ENCODE data around the gene CNTRL. TPM values are rescaled to one million over a fixed set of nuclear protein-coding genes. Genes with fewer than 3 reads are reported as not detected.
"Not testable (repeated sequence)": the region's sequence is repeated elsewhere in the genome, so short reads cannot be mapped to it uniquely, and the experiment has no call there.

Gene CNTRL
- polyA plus RNA-seq = 10 to 100 TPM in 1 of 3 donors, 1 to 10 TPM in 2; 3.9 to 11.1 (median 6.7) TPM

DNA sequence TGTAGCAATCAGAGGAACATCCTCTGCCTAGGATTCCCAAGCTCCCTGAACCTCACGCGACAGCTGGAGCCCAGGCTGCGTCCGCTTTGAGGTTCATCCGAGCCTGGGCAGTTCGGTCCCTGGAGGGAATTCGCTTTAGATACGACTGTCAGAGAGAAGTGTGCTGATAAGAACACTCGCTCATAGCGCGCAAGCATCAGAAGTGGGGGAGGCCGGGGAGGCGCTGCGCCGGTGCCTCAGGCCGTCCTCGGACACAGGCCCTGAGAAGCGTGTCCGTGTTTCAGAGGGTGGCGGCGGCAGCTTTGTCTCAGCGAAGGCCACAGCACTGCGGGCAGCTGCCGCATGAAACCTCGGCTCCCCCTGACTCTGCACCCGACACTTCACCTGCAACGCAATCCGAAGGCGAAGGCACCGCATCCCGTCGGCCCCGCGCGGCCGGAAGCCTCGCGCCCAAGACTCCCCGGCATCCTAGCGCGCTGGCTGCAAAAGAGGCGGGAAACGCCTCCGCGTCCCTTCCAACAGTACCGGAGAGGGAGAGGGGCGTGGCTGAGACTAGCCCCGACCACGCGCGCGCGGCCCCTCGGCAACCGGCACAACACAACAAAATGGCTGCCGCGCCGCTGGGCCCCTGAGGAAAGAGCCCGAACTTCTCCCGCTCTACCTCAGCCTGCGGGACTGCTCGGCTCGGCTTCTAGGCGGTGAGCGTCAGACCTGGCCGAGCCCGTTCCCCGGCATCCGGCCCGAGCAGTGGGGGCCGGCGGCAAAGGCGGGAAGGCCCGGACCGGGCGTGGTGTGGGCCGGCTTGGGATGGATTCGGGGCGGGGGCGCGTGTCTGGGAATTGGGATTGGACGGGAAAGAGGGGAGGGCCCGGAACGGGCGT, at the start of gene CNTRL:
CNTRL (plus strand) TSS at position 586 of the 881 bp plus-strand sequence. CDS start 13,372 bp downstream, outside the sequence.
- peak within 1 kb of the TSS; percentile 87 for H3K27ac ChIP-seq (ENCODE audit: low read depth, low read length)
- WGBS, 3 donors = 0 to 1% (median 1%) methylated on average over 85 of the region's 85 CpGs

DNA sequence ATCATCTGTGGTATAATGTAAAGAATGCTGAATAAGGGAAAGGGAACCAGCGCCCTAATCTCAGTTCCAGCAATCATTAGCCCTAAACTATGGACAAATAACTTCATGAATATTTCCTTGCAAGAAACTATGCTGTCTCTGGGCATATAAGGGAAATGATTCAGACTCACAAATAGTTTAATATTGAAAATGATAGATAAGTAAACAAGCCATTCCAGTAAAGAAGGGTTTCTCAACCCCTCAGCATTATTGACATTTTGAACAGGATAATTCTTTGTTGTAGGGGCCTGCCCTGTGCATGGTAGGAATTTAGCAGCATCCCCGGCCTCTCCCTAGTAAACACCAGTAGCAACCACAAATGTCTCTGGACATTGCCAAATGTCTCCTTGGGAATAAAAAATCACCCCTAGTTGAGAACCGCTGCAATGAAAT, 48.5 kb upstream of the CNTRL start:
- H3K27ac ChIP-seq (ENCODE audit: low read depth, low read length) = no peak overlapping the region
- 84 to 92% (median 91%) methylated on average over 3 of the region's 3 CpGs for WGBS, 3 donors

DNA sequence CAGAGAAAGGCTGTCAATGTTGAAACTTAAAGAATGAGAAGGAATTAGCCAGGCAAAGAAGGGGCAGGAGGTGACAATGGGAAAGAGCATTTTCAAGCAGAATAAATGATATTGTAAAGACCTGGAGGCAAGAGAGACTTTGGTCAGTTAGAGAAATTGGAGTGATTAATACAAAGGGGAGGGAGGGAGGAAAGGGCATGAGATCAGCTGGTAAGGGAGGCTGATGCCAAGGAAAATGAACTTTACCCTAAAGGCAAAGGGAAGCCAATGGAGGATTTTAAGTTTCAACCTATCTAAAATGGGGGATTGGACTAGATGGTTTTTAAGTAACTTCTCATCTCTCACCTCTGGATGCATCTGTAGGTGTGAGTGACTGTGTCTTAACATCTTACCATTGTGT, 48.0 kb upstream of the CNTRL start:
- H3K27ac ChIP-seq (ENCODE audit: low read depth, low read length) = no peak overlapping the region

GRCh38 chr9:121028285-121028684, 46.5 kb upstream of the CNTRL start:
- not testable (repeated sequence) for H3K27ac ChIP-seq (ENCODE audit: low read depth, low read length)
- 73 to 85% (median 84%) methylated on average over 4 of the region's 4 CpGs for WGBS, 3 donors

DNA sequence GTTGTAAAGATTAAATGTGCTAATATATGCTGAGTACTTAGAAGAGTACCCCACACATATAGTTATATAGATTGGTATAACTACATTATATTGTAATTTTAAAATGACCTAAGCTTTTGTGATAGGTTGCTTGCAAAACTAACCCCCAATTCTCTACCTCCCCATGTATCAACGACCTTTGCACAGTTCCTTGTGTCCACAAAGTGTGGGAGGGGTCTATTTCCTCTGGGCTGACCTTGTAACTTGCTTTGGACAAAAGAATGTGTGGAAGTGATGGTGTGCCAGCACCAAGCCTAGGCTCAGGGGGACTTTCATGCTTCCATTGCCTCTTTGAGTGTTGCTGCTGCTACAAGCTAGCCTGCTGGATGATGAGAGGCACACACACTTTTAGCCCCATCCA, 45.3 kb upstream of the CNTRL start:
- WGBS, 3 donors = 42 to 70% (median 67%) methylated on average over 1 of the region's 1 CpG
- no peak overlapping the region for H3K27ac ChIP-seq (ENCODE audit: low read depth, low read length)

DNA sequence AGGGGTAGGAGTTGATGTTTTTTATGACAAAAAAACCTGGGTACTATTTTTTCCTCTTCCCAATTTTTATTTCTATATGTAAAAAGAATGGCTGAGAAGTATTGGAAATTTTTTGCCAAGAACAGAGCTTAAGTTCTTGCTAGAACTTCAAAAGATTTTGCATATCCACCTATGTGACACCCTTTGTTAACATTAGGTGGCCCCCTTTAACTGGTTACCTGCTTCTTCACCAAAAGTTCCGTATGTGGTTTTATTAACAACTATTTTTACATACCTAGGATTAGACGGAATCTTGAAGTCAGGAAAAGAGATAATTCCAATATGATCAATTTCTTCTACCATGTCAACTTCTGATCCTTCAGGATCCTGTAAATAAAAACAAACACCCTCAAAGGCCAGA, 40.2 kb upstream of the CNTRL start:
- H3K27ac ChIP-seq (ENCODE audit: low read depth, low read length) = no peak overlapping the region
- WGBS, 3 donors = 33 to 84% (median 78%) methylated on average over 2 of the region's 2 CpGs

DNA sequence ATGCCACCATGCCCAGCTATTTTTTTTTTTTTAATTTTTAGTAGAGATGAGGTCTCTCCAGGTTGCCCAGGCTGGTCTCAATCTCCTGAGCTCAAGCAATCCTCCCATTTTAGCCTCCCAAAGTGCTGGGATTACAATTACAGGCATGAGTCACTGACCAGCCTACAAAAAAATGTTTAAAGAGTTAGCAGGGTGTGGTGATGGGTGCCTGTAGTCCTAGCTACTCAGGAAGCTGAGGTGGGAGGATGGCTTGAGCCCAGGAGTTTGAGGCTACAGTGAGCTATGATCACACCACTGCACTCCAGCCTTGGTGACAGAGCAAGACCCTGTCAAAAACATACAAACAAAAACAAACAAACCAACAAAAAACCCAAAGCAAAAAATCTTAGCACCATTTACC, 39.0 kb upstream of the CNTRL start:
- H3K27ac ChIP-seq (ENCODE audit: low read depth, low read length) = not testable (repeated sequence)

- no peak overlapping the region for H3K27ac ChIP-seq (ENCODE audit: low read depth, low read length)
These were observed 36.4 kb upstream of the CNTRL start for GRCh38 chr9:121038362-121038761.

GRCh38 chr9:121038804-121039203, 36.0 kb upstream of the CNTRL start:
- no peak overlapping the region for H3K27ac ChIP-seq (ENCODE audit: low read depth, low read length)

More at GRCh38 chr9:121038362-121038761, 36.4 kb upstream of the CNTRL start:
- 92 to 98% (median 92%) methylated on average over 2 of the region's 2 CpGs for WGBS, 3 donors

GRCh38 chr9:121048175-121048574, 26.6 kb upstream of the CNTRL start:
- 56 to 95% (median 94%) methylated on average over 2 of the region's 2 CpGs for WGBS, 3 donors
- no peak overlapping the region for H3K27ac ChIP-seq (ENCODE audit: low read depth, low read length)

GRCh38 chr9:121048618-121049017, 26.1 kb upstream of the CNTRL start:
- H3K27ac ChIP-seq (ENCODE audit: low read depth, low read length) = no peak overlapping the region

GRCh38 chr9:121050128-121050988, 24.4 kb upstream of the CNTRL start, which contains the start of gene C5:
TSS of gene C5 (minus strand) at chr9:121050275. CDS start at chr9:121050246, 29 bp downstream.
- no peak within 1 kb of the TSS for H3K27ac ChIP-seq (ENCODE audit: low read depth, low read length)

DNA sequence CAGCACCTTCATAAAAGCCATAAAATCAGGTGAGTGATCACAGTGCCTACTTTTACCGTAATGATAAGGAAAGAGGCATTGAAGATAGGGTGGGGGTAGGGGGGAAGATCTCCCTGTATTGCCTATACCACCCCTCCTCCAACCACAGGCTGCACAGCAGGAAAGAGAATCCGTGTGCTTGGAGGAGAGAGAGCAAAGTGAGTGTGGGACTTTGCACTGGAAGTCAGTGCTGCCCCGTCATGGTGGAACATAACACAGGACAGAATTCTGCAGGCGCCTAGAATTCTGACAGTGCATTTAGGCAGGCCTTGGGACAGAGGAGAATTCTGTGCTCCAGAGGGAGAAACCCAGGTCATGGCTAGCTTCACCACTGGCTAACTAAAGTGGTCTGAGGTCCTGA, 21.2 kb upstream of the CNTRL start:
- WGBS, 3 donors = 32 to 78% (median 60%) methylated on average over 4 of the region's 4 CpGs
- H3K27ac ChIP-seq (ENCODE audit: low read depth, low read length) = no peak overlapping the region

More at GRCh38 chr9:121050128-121050988, 24.4 kb upstream of the CNTRL start, which contains the start of gene C5:
- 33 to 87% (median 84%) methylated on average over 6 of the region's 6 CpGs for WGBS, 3 donors

GRCh38 chr9:121055642-121056143, 19.1 kb upstream of the CNTRL start:
- H3K27ac ChIP-seq (ENCODE audit: low read depth, low read length) = no peak overlapping the region
- 52 to 95% (median 92%) methylated on average over 2 of the region's 2 CpGs for WGBS, 3 donors

- WGBS, 3 donors = 85 to 90% (median 88%) methylated on average over 5 of the region's 5 CpGs
- H3K27ac ChIP-seq (ENCODE audit: low read depth, low read length) = no peak overlapping the region
These were observed 16.9 kb upstream of the CNTRL start for GRCh38 chr9:121057821-121058220.

GRCh38 chr9:121059513-121059912, 15.2 kb upstream of the CNTRL start:
- 81 to 83% (median 83%) methylated on average over 6 of the region's 6 CpGs for WGBS, 3 donors
- no peak overlapping the region for H3K27ac ChIP-seq (ENCODE audit: low read depth, low read length)

GRCh38 chr9:121059998-121060636, 14.6 kb upstream of the CNTRL start:
- 20 to 25% (median 22%) methylated on average over 6 of the region's 6 CpGs for WGBS, 3 donors
- no peak overlapping the region for H3K27ac ChIP-seq (ENCODE audit: low read depth, low read length)

DNA sequence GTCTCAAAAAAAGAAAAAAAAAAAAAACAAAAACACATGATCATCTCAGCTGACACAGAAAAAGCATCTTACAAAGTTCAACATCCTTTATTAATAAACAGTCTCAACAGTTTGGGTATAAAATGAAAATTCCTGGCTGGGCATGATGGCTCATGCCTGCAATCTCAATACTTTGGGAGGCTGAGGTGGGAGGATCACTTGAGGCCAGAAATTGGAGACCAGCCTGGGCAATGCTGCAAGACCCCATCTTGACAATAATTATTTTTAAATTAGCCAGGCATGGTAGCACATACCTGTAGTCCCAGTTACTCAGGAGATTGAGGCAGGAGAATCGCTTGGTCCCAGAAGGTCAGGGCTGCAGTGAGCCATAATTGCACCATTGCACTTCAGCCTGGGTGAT, 7.9 kb upstream of the CNTRL start:
- 100% methylated on average over 1 of the region's 1 CpG for WGBS, 3 donors
- no peak overlapping the region for H3K27ac ChIP-seq (ENCODE audit: low read depth, low read length)

DNA sequence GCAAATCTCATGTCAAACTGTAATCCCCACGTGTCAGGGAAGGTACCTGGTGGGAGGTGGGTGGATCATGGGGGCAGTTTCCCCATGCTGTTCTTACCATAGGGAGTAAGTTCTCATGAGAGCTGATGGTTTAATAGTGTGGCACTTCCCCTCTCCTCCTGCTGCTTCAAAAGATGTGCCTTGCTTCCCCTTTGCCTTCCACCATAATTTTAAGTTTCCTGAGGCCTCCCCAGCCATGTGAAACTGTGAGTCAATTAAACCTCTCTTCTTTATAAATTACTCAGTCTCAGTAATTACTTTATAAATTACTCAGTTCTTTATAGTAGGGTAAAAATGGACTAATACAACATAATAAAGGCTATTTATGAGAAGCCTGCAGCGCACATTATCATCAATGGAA, 7.1 kb upstream of the CNTRL start:
- no peak overlapping the region for H3K27ac ChIP-seq (ENCODE audit: low read depth, low read length)
- WGBS, 3 donors = 79 to 100% (median 87%) methylated on average over 2 of the region's 2 CpGs

Data from adipose tissue (tissue), 3 donors.